Pancreas (tissue), 10 donors: ENCODE measurements around the gene CCDC40. TPM values are rescaled to one million over a fixed set of nuclear protein-coding genes. Genes with fewer than 3 reads are reported as not detected.

Source experiments
- ATAC-seq, 4 donors: fragments of 200-7000 bp; cut with Tn5 transposase; one replicate each; pipeline versions ENCODE4 v1.8.0 to v1.9.1; 2020; ENCODE audit warnings: mild to moderate bottlenecking in 4 of 4, moderate library complexity in 4 of 4
- DNase-seq, 6 donors: peaks; one replicate each; pipeline ENCODE4 v3.0.0-alpha.2; 2020
- FAIRE-seq: peaks from 2 replicates; lab custom pipeline; 2012; peaks lifted over from hg19 to GRCh38; lab: Jason Lieb, UNC
- H3K27ac ChIP-seq, 4 donors: fragments of 200-600 bp; sonication (generic); 1 replicate in 3 of 4; 2 replicates in 1 of 4; pipeline versions ENCODE4 v1.5.0 to v1.8.0; 2020
- H3K27me3 ChIP-seq, 4 donors: fragments of 200-600 bp; one replicate each; pipeline ENCODE4 v1.8.0; 2021
- H3K36me3 ChIP-seq, 3 donors: fragments of 200-600 bp; sonication (generic) in 1 of 3; one replicate each; pipeline versions ENCODE4 v1.5.0 to v1.8.0; 2020 to 2021
- H3K4me1 ChIP-seq, 3 donors: fragments of 200-600 bp; one replicate each; pipeline ENCODE4 v1.8.0; 2021
- H3K4me3 ChIP-seq, 4 donors: fragments of 200-600 bp; sonication (generic) in 2 of 4; one replicate each; pipeline versions ENCODE4 v1.5.0 to v1.8.0; 2020 to 2021
- H3K9me3 ChIP-seq, 4 donors: fragments of 200-600 bp; one replicate each; pipeline ENCODE4 v1.8.0; 2021
- WGBS, 2 donors: extraction: QIAGEN DNeasy Blood & Tissue Kit; methylation state at CpG; one replicate each; pipeline ENCODE4 v1.1.7; 2013; 5-methylcytosine and 5-hydroxymethylcytosine counted together
- intact Hi-C, 3 donors: fragments of 100-400 bp; cut with DNase I; formaldehyde crosslinking; loops; one replicate each; pipeline versions ENCODE4 v1.11.1 to v1.14.2; 2022
- polyA plus RNA-seq, 2 donors: library from polyadenylated mRNA; stranded (reverse); fragments of 200-250 nt; gene quantifications; one replicate each; pipeline ENCODE4 v1.2.3, GENCODE V29; 2013
- total RNA-seq, 6 donors: library from RNA; stranded (reverse); fragmentation: NEBNext Ultra II Directional in 4 of 6; extraction: Animal tissue kit (Norgen Biotek cat#: 25700) in 4 of 6; gene quantifications; one replicate each; pipeline versions ENCODE4 v1.2.1 to v1.2.4, GENCODE V29; 2021 to 2023
- TF ChIP-seq, protein P1 (sequence below), 4 donors: fragments of 200-600 bp; sonication (generic) in 3 of 4; IDR thresholded peaks; one replicate each; pipeline versions ENCODE4 v1.5.0 to v1.8.0; 2021; ENCODE audit warnings: antibody characterized with exemption in 4 of 4
- donor health status: healthy with polysubstance abuse.
- donor health status: DM: no; HTN: no; CAD: no; lungs with moderate emphysema.
- donor health status: DM: no; HTN: no; CAD: no.
- donor health status: control.
- donor health status: control.
- donor health status: Bipolar disorder and iron deficiency.
- donor health status: DM: yes; HTN: yes; CAD: no.
- donor health status: DM: no; HTN: no; CAD: no.
- donor health status: DM: no; HTN: no; CAD: no.
- donor health status: DM: yes; HTN: yes; CAD: no.

Gene CCDC40
- total and polyA plus RNA-seq, 8 donors = 1.9 to 12.3 (median 3.4) TPM

GRCh38 chr17:80050706-80051105 is 14.3 kb downstream of the CCDC40 start:
- peaks cover 0 to 5% (median 5%) of the 10 kb centered on the region in 3 donors for H3K4me1 ChIP-seq
- H3K27ac ChIP-seq = no peak overlapping the region
- TF ChIP-seq, protein P1, sequence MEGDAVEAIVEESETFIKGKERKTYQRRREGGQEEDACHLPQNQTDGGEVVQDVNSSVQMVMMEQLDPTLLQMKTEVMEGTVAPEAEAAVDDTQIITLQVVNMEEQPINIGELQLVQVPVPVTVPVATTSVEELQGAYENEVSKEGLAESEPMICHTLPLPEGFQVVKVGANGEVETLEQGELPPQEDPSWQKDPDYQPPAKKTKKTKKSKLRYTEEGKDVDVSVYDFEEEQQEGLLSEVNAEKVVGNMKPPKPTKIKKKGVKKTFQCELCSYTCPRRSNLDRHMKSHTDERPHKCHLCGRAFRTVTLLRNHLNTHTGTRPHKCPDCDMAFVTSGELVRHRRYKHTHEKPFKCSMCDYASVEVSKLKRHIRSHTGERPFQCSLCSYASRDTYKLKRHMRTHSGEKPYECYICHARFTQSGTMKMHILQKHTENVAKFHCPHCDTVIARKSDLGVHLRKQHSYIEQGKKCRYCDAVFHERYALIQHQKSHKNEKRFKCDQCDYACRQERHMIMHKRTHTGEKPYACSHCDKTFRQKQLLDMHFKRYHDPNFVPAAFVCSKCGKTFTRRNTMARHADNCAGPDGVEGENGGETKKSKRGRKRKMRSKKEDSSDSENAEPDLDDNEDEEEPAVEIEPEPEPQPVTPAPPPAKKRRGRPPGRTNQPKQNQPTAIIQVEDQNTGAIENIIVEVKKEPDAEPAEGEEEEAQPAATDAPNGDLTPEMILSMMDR (IDR thresholded peaks at IDR 0.05) = no peak
- H3K27me3 ChIP-seq = no peaks in the 10 kb centered on the region
- ATAC-seq = no peak
- no peak for DNase-seq
- no peaks in the 10 kb centered on the region for H3K9me3 ChIP-seq
- FAIRE-seq = no peak
- WGBS, 2 donors = 89 to 98% methylated on average over 16 of the region's 16 CpGs
- H3K36me3 ChIP-seq = no peaks in the 10 kb centered on the region
- H3K4me3 ChIP-seq = no peak overlapping the region
- intact Hi-C loops = no loop called here

- intact Hi-C loops = no loop called here
- DNase-seq (peak in 1 of 6 donors; percentile 10), ATAC-seq (no peak), FAIRE-seq (no peak)
- Histone ChIP-seq H3K9me3 (no peaks in the 10 kb centered on the region), H3K4me1 (no peaks in the 10 kb centered on the region), H3K4me3 (no peak overlapping the region), H3K27ac (no peak overlapping the region), H3K27me3 (no peaks in the 10 kb centered on the region), H3K36me3 (no peaks in the 10 kb centered on the region)
- TF ChIP-seq, protein P1 (IDR thresholded peaks at IDR 0.05) = no peak
- WGBS, 2 donors = 94 to 97% methylated on average over 11 of the region's 11 CpGs
Observed at GRCh38 chr17:80051681-80052080, 15.2 kb downstream of the CCDC40 start.

DNA sequence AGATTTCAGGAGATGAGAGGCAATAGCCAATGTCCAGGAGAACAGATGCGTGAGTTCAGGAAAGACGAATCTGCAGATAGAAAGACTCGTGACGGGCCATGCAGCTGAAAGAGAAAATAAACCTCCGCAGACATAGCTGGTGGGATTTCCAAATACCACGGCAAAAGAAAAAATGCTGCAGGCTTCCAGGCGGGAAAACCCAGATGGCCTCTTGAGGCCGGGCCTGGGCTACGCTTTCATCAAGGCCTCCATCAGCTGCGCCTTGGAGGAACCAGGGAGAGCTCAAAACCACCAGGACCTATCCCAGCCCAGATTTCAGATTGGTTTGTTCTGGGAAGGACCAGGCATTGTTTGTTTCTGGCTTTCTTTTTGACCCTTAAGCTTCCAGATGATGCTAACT is 16.7 kb downstream of the CCDC40 start:
- no peaks in the 10 kb centered on the region for H3K9me3 ChIP-seq
- H3K36me3 ChIP-seq = no peaks in the 10 kb centered on the region
- no peak for DNase-seq
- peak in 1 of 4 donors; percentile 39 for ATAC-seq
- FAIRE-seq = no peak
- no peak overlapping the region for H3K4me3 ChIP-seq
- TF ChIP-seq, protein P1 (IDR thresholded peaks at IDR 0.05) = no peak
- WGBS, 2 donors = 91% methylated on average over 10 of the region's 10 CpGs
- H3K4me1 ChIP-seq = no peaks in the 10 kb centered on the region
- H3K27me3 ChIP-seq = no peaks in the 10 kb centered on the region
- peak overlapping the region in 1 of 4 donors; percentile 23 for H3K27ac ChIP-seq
- intact Hi-C loops = no loop called here

DNA sequence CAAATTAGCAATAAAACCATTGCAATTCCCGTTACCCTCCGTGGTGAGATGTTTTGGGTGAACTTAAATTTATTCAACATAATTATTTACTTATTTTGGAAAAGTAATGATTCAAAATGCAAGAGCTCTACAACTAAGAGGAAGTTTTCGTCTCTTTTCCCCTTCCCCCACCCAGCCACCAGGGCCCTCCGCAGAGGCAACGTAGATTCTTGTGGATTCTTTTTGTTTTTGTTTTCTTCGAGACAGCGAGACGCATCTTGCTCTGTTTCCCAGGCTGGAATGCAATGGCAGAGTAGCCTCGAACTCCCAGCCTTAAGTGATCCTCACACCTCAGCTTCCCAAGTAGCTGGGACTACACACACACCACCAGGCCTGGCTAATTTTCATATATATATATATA is 19.2 kb downstream of the CCDC40 start:
- 87 to 92% methylated on average over 9 of the region's 9 CpGs for WGBS, 2 donors
- Histone ChIP-seq H3K4me3 (no peak overlapping the region), H3K27ac (no peak overlapping the region), H3K36me3 (no peaks in the 10 kb centered on the region), H3K9me3 (no peaks in the 10 kb centered on the region), H3K4me1 (no peaks in the 10 kb centered on the region), H3K27me3 (no peaks in the 10 kb centered on the region)
- ATAC-seq = no peak
- DNase-seq = no peak
- TF ChIP-seq, protein P1 (IDR thresholded peaks at IDR 0.05) = no peak
- intact Hi-C loops = no loop called here
- no peak for FAIRE-seq

DNA sequence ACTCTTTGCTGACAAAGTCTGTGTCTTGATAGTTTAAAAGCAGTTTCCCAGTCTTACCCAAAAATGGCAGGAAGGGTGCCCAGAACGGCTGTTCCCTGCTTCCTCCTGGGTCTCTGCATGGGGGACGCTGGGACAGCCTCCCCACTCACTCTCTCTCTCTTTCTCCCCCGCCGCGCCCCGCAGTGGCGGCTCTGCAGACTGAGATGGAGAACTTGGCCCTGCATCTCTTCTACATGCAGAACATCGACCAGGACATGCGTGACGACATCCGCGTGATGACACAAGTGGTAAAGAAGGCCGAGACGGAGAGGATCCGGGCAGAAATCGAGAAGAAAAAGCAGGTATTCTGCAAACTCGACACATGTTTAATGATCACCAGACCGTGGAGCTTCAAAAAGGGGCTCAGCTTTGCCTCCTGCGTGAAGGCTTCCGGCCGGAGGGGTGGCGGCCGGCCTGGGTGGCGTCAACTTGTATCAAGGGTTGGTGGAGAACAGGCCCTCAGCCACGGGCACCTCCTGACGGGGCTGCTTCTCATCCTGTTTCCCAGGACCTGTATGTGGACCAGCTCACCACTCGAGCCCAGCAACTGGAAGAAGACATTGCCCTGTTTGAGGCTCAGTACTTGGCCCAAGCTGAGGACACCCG is 22.0 kb downstream of the CCDC40 start:
- FAIRE-seq = no peak
- Histone ChIP-seq H3K36me3 (no peaks in the 10 kb centered on the region), H3K27me3 (no peaks in the 10 kb centered on the region)

More for the DNA sequence above, 22.0 kb downstream of the CCDC40 start:
- H3K4me1 ChIP-seq = no peaks in the 10 kb centered on the region
- WGBS, 2 donors = 91 to 95% methylated on average over 28 of the region's 28 CpGs
- ATAC-seq (no peak), DNase-seq (no peak)
- H3K9me3 ChIP-seq = no peaks in the 10 kb centered on the region
- H3K4me3 ChIP-seq = no peak overlapping the region
- intact Hi-C loops = no loop called here
- no peak overlapping the region for H3K27ac ChIP-seq
- TF ChIP-seq, protein P1 (IDR thresholded peaks at IDR 0.05) = no peak
